GM19397 (cell line): ENCODE measurements around the gene TOR2A.
"Not testable (repeated sequence)": the region's sequence is repeated elsewhere in the genome, so short reads cannot be mapped to it uniquely, and the experiment has no call there.

Experiments
- ATAC-seq: cut with Tn5 transposase; IDR thresholded peaks from one replicate; pipeline ENCODE4 v1.9.1; 2021; ENCODE audit warnings: mild to moderate bottlenecking, moderate library complexity; ENCODE audit not compliant: unreplicated experiment

TOR2A gene

DNA sequence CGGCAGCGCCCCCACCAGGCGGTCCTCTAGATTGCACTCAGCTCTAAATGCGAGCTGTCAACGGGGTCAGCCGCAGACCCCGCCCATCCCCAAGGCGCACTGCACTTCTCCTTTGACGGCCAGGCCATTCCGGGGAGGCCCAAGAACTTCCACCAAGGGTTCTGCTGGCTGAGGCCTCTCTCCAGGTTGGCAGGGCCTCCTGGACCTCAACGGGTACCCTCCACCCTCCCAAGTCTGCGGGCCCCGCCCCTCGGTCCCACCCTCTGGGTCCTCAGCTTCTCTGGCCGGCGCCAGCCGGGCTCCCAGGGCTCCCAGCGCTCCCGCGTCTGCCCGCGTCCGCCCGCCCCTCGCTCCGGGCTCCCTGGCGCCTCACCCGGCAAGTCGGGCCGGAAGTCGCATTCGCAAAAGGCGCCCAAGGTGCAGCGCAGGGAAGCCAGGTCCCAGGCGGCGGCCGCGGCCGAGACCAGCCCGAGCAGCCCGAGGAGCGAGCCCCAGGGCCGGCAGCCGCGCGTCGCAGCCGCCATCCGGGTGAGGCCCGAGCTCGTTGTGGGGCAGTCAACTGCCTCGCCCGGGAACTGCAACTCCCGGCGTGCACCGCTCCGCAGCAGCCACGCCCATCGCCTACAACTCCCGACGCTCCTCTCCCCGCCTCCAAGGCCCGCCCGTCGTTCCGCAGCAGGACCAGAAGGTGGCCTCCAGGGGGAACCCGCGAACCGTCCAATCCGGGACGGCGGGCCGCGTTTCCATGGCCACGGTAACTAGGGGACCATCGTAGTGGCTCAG, at the start of gene TOR2A:
TOR2A (minus strand) TSS at position 548 of the 783 bp plus-strand sequence; CDS start at position 524, 24 bp downstream.
- peak; percentile 82 for ATAC-seq

DNA sequence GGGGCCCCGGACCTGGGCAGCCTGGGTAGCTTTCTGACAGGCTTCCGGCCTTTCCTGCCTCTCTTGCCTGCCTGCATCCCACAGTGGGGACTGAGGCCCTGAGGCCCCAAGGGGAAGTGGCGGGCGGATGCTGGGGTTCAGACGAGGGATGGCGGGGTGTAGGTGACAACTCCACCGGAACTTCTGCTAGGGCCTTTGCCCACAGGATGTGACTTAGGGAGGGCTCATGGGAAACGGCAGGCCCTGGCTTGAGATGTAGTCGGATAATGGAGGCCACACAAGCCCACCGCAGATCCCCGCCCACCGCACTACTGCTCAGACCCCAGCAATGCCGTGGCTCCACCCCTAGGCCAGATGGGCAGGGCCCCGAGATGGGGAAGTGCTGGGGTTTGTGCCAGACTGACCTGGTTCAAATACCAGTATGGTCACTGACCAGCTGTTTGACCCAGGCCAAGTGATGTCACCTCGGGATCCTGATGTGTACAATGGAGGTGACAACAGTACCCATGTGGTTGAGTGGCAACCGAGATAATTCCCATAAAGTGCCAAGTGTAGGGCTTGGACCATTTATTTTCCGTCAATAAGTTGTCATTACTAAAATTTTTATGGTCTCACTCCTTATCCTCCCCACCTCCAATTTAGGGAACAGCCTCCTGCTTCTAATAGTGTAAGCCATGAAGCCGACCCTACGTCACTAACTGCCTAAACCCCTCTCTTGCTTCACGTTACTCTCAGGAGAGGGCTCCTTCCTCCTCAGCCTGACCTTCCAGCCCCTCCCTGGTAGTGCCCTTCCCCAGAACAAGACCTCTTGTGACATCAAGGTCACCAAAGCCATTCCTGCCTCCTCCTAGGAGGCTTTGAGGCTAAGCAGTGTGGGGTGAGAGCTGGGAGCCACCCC, 48.3 kb upstream of the TOR2A start:
- ATAC-seq = no peak

DNA sequence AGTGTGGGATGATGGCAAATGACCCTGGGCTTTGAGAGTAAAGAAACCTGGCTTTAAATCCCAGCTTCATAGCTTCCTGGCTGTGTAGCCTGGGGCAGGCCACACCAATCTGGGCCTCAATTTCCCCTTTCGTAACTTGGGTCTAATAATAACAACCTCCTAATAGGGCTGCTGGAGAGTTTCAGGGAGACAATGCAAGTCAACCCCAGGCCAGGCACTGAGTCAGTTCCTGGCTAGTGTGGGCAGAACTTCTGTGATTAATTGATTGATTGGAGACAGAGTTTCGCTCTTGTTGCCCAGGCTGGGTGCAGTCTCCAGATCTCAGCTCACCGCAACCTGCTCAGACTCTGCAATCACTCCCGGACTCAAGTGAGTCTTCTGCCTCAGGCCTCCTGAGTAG, 46.7 kb upstream of the TOR2A start:
- ATAC-seq = no peak

DNA sequence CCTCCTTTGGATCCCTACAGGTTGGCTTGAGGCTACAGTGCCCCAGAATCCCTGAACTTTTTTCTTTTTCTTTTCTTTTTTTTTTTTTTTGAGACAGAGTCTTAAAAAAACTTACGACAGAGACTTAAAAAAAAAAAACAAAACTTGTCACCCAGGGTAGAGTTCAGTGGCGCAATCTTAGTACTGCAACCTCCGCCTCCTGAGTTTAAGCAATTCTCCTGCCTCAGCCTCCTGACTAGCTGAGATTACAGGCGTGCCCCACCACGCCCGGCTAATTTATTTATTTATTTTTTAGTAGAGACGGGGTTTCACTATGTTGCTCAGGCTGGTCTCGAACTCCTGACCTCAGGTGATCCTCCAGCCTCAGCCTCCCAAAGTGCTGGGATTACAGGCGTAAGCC, 45.8 kb upstream of the TOR2A start:
- ATAC-seq = not testable (repeated sequence)

DNA sequence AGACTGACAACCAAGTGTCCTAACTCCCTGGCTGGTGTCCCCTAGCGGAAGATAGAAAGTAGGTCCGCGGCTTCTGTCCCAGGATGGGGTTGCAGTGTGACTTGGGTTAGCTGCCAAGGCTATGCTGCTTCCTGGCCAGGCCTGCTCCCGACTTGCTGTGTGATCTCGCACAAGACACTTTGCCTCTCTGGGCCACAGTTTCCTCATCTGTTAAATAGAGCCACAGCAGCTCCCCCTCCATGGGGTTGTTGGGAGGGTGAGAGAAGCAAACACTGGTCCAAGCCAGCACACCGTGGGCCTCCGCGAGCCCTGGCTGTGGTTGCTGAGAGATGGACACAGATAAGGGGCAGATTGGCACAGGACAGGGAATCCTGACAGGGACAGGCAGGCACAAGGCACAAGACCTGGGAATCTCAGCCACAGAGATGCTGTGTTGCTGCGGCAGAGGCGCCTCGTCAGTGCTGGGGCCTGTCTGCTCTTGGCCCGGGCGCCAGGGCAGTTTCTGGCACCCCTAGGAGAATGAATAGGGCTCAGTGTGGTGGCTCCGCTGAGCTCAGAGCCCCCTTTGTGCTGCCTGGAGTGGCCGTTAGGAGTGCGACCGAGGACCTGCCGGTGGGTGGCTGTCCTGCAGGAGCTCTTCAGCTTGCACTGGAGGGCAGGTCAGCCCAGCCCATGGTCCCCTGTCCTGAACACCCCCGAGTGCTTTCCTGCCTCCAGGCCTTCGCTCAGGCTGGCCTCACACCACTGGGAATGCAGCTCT, 45.2 kb upstream of the TOR2A start:
- no peak for ATAC-seq

DNA sequence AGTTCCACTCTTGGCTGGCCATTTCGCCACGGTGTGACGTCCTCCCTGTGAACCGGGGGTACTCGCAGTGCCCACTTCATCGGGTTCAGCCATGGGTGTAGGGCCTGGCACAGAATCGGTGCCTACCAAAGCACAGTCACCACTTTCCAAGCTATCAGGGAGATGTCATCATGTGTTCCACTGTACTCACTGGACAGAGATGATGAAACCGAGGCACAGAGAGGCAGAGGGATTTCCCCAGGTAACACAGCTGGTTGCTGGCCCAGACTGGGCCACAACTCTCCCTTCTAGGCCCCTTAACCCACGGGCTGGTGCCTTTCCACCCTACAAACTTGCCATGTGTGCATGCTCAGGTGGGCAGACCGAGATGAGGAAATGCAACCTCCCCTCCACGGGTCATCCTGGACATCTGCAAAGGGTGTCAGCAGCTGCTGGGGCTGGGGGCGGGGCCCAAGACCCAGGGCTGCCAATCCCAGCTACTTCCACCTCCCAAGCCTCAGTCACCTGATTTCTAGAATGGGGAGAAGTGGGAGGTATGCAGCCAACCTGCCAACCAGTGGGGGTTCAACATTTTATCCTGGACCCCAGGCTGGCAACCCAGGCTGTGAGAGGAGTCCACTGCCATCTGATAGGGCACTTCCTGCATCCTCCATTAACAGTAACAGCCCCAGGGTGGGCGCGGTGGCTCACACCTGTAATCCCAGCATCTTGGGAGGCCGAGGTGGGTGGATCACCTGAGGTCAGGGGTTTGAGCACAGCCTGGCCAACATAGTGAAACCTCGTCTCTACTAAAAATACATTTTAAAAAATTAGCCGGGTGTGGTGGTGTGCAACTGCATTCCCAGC, 44.3 kb upstream of the TOR2A start:
- ATAC-seq = peak; percentile 41

DNA sequence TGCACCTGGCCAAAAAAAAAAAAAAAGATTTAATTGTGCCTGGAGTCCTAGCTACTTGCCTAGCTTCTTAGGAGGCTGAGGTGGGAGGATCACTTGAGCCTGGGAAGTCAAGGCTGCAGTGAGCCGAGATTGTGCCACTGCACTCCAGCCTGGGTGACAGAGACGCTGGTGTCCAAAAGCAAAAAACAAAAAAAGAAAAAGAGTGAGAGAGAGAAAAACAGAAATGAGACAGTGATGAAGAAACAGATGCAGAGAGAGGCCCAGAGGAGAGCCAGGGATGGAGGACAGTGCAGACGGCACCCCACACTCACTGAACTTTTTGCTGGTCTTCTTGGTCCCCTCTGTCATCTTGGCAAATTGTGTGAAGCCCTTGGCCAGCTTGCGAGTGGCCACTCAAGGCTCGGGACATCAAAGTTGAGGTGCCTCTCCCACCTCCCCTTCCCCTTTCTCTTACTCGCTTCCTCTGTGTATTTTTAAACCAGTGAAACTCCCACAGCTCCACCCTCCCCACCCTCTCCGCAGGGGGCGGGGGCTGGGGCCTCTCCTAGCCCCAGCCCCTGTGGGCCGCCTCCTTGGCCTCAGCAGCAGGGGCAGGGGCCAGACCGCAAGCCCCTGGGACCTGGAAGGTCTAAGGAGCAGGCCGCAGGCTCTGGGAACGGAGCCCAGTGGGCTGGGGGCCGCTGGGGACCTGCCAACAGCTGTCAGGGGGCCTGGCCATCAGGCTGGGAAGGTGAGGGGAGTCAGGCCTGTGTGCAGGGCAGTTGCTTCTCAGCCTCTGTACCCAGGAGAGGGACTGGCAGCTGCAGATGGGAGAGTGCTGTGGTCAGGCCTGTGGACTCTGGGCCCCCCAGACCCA, 43.4 kb upstream of the TOR2A start, which contains the start of gene SH2D3C:
SH2D3C (minus strand) TSS at position 387 of the 856 bp plus-strand sequence; CDS start at position 348, 39 bp downstream.
- peak; percentile 37 for ATAC-seq

DNA sequence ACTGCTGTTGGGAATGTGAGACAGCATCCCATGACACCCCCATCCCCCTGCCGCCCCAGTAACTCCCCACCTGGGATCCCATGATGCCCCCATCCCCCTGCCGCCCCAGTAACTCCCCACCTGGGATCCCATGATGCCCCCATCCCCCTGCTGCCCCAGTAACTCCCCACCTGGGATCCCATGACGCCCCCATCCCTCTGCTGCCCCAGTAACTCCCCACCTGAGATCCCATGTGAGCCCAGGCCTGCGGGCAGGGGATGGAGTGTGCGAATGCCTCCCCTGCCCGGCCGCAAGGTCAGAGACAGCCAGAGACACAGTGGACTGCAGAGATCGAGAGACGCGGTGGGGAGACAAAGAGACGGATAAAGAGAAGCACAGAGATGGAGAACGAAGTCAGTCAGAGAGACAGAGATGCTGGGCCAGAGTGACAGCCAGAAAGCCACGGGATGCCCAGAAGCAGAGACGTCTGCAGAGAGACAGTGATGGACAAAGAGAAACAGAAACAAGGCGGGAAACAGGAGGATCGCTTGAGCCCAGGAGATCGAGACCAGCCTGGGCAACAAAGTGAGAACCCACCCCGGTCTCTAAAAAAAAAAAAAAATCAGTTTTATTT, 42.4 kb upstream of the TOR2A start:
- no peak for ATAC-seq

DNA sequence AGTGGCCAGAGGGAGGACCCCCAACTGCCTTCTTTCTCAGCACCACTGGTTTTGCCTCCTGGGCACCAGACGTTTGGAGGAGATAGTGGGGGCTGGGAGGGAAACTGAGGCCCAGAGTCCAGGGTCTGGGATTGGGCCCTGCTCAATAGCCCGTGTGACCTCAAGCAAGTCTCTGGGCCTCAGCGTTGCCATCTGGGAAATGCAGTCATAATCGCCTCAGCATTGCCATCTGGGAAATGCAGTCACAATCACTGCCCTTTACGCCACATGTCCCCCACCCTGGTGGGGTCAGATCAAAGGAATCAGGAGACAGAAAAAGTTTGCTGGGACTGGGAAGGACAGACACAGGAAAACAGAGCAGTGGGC, 41.8 kb upstream of the TOR2A start:
- no peak for ATAC-seq

DNA sequence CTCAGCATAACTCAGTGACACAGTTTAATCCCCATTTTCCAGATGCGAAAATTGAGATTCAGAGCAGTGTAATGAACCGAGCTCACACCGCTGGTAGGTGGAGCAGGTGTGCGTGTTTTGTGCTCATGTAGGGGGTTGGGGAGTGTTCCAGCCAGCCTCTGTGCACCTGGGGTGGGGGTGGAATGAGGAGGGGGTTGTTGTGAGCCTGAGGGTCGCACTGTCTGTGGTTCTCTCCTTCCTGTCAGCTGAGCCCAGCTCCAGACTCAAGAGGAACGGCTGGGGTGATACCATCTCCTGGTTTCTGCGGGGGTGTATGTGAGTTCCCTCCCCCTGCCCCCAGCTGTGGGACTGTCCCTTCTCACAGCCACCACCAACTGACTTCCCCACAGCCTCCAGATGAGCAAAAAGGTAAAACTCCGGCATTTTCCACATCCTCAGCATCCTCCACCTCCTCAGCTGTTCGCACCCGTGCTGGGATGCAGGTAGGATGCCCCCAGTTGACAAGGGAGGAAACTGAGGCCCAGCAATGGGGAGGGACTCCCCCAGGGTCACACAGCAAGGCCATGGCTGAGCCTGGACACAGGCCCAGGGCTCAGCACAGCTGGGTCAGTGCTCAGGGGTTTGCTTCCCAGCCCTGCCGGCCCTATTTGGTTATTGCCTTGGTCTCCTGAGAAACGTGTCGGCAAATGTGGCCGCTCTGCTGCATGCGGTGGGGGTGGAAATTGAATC, 41.3 kb upstream of the TOR2A start:
- ATAC-seq = no peak

DNA sequence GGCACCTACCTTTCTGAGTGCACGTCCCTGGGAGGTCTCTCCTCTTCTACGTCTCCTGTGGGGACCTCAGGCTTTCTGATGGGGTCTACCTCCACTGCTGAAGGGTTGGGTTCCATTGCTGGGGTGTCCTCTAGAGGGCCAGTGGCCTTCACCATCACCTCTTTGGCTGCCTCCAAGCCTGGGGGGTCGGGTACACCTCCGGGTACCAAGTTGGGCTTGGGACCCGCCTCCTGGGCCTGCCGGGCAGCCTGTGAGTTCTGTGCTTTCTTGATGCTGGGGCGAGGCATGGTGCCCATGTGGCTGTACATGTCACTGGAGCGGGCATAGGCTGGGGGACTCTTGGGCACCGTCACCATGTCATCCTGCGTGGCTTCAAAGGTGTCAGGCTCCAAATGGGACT, 38.9 kb upstream of the TOR2A start:
- ATAC-seq = no peak

DNA sequence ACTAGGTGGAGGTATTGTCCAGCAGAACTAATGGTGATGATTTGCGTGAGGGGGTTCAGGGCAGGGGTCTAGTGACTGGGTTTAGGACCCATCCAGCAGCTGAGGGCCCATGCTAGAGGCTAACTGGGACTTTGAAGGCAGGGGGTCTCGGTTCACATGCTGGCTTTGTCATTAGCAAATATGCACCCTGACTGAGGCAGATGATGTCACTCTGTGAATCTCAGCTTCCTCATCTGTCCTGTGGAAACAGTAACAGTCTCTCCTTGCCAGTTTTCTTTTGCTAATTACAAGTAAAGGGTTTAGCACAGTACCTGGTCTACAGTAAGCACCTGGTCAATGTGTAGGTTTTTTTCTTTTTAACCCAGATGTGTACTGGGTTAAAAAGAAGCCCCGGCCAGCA, 38.2 kb upstream of the TOR2A start:
- no peak for ATAC-seq

DNA sequence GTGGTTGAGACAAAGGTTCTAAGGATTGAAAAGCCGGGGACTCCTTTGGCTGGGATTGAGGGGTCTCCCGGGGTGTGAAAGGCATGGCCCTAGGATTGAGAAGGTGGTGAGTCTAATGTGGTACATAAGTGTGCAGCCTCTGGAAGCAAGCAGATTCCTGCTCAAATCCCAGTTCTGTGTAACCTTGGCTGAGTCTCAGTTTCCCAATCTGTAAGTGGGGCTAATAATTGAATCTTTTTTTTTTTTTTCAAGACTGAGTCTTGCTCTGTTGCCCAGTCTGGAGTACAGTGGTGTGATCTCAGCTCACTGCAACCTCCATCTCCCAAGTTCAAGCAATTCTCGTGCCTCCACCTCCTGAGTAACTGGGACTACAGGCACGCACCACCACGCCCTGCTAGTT, 37.5 kb upstream of the TOR2A start:
- ATAC-seq = no peak

DNA sequence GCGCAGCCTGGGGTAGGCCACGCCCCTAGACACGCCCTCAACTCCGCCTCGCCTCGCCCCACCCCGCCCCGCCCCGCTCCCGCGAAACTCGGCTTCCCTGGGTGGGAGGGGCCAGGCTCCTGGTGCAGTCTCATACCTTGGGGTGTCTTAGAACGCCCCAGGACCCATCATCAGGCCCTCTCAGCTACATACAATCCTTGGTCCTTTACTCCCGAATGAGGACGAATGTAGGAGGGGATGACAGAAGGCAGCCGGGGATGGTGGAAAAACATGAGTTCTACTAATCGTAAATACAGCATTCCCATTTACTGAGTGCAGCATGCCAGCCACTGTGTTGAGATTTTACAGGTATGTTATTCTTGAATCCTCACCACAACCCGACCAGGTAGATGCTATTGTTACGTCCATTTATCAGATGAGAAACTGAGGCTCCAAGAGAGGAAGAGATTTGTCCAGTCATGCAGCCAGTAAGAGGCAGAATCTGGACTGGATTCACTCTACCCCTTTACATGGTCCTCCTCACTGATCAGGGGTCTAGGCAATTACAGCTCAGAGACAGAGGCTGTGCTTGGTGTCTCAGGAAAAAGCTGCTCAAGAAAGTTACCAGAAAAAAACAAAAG, 36.6 kb upstream of the TOR2A start:
- no peak for ATAC-seq

DNA sequence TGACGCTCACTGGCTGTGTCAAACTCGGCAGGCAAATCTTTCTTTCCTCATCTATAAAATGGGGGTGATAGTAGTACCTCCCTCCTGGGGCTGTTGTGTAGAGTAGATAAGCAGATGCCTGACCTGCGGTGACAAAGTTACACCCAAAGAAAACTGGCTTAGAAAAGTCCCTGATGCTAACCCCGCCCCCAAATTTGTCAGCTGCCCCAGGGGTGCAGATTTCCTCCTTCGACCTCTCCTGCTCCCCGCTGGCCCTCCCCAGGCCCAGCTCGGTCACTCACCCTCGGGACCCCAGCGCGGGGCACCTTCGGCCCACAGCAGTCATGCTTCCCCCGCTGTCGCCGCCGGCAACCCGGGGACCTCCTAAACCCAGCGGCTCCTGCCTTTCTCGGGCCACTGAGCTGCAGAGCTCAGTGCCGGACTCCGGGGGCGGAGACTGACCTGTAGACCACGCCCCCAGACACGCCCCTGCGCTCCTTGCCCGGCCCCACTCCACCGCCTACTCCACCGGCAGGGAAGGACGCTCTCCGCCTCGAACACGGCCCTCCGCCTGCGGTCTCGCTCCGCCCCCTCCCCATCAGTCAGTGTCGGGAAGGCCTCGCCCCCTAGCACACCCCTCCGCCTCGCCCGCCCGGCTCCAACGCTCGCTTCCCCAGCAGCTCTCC, 35.9 kb upstream of the TOR2A start:
- peak; percentile 80 for ATAC-seq

DNA sequence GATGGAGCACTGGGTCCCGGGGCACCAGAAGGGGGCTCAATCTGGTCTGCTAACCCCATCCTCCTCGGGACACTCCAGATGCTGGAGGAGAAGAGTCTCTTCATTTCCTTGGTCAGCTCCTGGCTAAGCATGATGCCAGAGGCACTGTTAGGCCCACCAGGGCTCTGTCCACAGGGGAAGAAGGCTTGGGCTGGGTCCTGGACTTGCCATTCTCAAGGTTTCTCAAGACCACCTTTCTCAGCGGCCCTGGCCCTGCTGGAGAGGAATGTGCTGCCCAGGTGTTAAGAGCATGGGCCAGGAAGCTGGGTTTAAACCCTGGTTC, 35.5 kb upstream of the TOR2A start:
- no peak for ATAC-seq

DNA sequence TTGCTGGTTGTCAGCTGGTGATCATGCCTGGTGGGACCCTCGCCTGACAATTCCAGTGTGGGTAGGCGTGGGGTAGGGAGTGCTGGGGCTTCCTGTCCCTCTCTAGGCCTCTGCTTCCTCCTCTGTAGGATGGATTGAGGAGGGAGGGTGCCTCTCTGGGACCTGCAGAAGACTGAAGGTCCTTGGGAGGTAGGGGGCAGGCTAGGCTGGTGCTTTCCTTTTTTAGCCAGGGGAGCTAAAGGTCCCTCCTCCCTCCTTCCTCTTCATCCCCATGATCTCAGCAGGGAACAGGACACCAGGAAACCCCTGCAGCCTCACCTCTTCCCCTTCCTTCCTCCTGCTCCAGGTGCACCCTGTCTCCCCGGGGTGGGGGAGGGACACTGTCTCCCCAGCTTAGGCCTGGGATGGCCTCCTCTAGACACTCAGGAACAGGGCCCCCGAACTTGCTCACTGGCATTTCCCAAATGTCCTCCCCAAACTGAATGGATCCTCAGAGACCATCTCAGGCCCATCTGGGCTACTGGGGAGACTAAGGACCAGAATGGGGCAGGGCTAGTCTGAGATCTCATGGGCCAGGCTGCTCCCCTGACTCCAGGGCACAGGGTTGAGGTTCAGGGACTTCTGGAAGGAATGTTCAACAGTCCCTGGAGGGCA, 35.0 kb upstream of the TOR2A start:
- ATAC-seq = no peak
